ENCODE results near the gene GBE1.
"Not testable (repeated sequence)": the region's sequence is repeated elsewhere in the genome, so short reads cannot be mapped to it uniquely, and the experiment has no call there.

GBE1 gene

GRCh38 chr3:81760924-81761903 lies at the start of gene GBE1:
Gene GBE1 (minus strand): TSS chr3:81761645. CDS start chr3:81761517, 128 bp downstream.
- peak within 1 kb of the TSS; percentile 96 for H3K27ac Mint-ChIP-seq
- ATAC-seq = peak; percentile 92
- peaks cover 50% of the 10 kb centered on the region for H3K36me3 Mint-ChIP-seq
- peak within 1 kb of the TSS; percentile 79 for H3K4me3 Mint-ChIP-seq
- peak; percentile 91 to 96 for DNase-seq (ENCODE audit: low spot score in 2 of 2)
- no peaks in the 10 kb centered on the region for H3K9me3 Mint-ChIP-seq
- H3K4me1 Mint-ChIP-seq = peaks cover 39% of the 10 kb centered on the region

GRCh38 chr3:81808900-81809299 lies 47.5 kb upstream of the GBE1 start:
- ATAC-seq = no peak
- Mint-ChIP-seq H3K36me3 (no peaks in the 10 kb centered on the region), H3K9me3 (no peaks in the 10 kb centered on the region), H3K4me1 (no peaks in the 10 kb centered on the region), H3K27ac (no peak overlapping the region), H3K4me3 (no peak overlapping the region)
- no peak for DNase-seq (ENCODE audit: low spot score in 2 of 2)

- DNase-seq (ENCODE audit: low spot score in 2 of 2) (no peak), ATAC-seq (no peak)
- no peak overlapping the region for H3K4me3 Mint-ChIP-seq
- no peak overlapping the region for H3K27ac Mint-ChIP-seq
- no peaks in the 10 kb centered on the region for H3K9me3 Mint-ChIP-seq
- no peaks in the 10 kb centered on the region for H3K36me3 Mint-ChIP-seq
- no peaks in the 10 kb centered on the region for H3K4me1 Mint-ChIP-seq
These were observed 38.0 kb upstream of the GBE1 start for GRCh38 chr3:81799403-81799802.

GRCh38 chr3:81793410-81793809 lies 32.0 kb upstream of the GBE1 start:
- Mint-ChIP-seq H3K4me1 (no peaks in the 10 kb centered on the region), H3K9me3 (no peaks in the 10 kb centered on the region), H3K4me3 (no peak overlapping the region), H3K27ac (no peak overlapping the region), H3K36me3 (no peaks in the 10 kb centered on the region)
- ATAC-seq (no peak), DNase-seq (ENCODE audit: low spot score in 2 of 2) (no peak)

GRCh38 chr3:81790117-81790516 lies 28.7 kb upstream of the GBE1 start:
- Mint-ChIP-seq H3K27ac (no peak overlapping the region), H3K4me1 (no peaks in the 10 kb centered on the region), H3K36me3 (no peaks in the 10 kb centered on the region), H3K9me3 (no peaks in the 10 kb centered on the region), H3K4me3 (no peak overlapping the region)
- ATAC-seq (no peak), DNase-seq (ENCODE audit: low spot score in 2 of 2) (no peak)

GRCh38 chr3:81789691-81790090 lies 28.2 kb upstream of the GBE1 start:
- Mint-ChIP-seq H3K27ac (no peak overlapping the region), H3K36me3 (no peaks in the 10 kb centered on the region), H3K4me3 (no peak overlapping the region), H3K9me3 (no peaks in the 10 kb centered on the region), H3K4me1 (no peaks in the 10 kb centered on the region)
- ATAC-seq (no peak), DNase-seq (ENCODE audit: low spot score in 2 of 2) (no peak)

GRCh38 chr3:81788610-81789009 lies 27.2 kb upstream of the GBE1 start:
- Mint-ChIP-seq H3K4me3 (no peak overlapping the region), H3K36me3 (no peaks in the 10 kb centered on the region), H3K27ac (no peak overlapping the region), H3K9me3 (peaks cover 2% of the 10 kb centered on the region), H3K4me1 (no peaks in the 10 kb centered on the region)
- DNase-seq (ENCODE audit: low spot score in 2 of 2) = no peak
- ATAC-seq = no peak

GRCh38 chr3:81788044-81788443 lies 26.6 kb upstream of the GBE1 start:
- no peak for DNase-seq (ENCODE audit: low spot score in 2 of 2)
- no peak for ATAC-seq
- Mint-ChIP-seq H3K4me1 (no peaks in the 10 kb centered on the region), H3K9me3 (peaks cover 3% of the 10 kb centered on the region), H3K27ac (no peak overlapping the region), H3K4me3 (no peak overlapping the region), H3K36me3 (no peaks in the 10 kb centered on the region)

GRCh38 chr3:81782585-81782984 lies 21.1 kb upstream of the GBE1 start:
- no peaks in the 10 kb centered on the region for H3K36me3 Mint-ChIP-seq
- no peak for ATAC-seq
- no peak overlapping the region for H3K27ac Mint-ChIP-seq
- H3K4me1 Mint-ChIP-seq = no peaks in the 10 kb centered on the region
- no peak for DNase-seq (ENCODE audit: low spot score in 2 of 2)
- H3K4me3 Mint-ChIP-seq = no peak overlapping the region
- H3K9me3 Mint-ChIP-seq = peaks cover 3% of the 10 kb centered on the region

- DNase-seq (ENCODE audit: low spot score in 2 of 2) (no peak), ATAC-seq (peak; percentile 73)
- Mint-ChIP-seq H3K4me3 (no peak overlapping the region), H3K27ac (no peak overlapping the region), H3K4me1 (no peaks in the 10 kb centered on the region), H3K9me3 (peaks cover 2% of the 10 kb centered on the region), H3K36me3 (no peaks in the 10 kb centered on the region)
These were observed 17.3 kb upstream of the GBE1 start for GRCh38 chr3:81778678-81779182.

- H3K9me3 Mint-ChIP-seq = no peaks in the 10 kb centered on the region
- H3K4me3 Mint-ChIP-seq = no peak overlapping the region
- peak; percentile 77 for ATAC-seq
- H3K27ac Mint-ChIP-seq = no peak overlapping the region
- H3K36me3 Mint-ChIP-seq = no peaks in the 10 kb centered on the region
- DNase-seq (ENCODE audit: low spot score in 2 of 2) = no peak
- H3K4me1 Mint-ChIP-seq = no peaks in the 10 kb centered on the region
These were observed 15.2 kb upstream of the GBE1 start for GRCh38 chr3:81776643-81777042.

GRCh38 chr3:81770710-81771109 lies 9.3 kb upstream of the GBE1 start:
- Mint-ChIP-seq H3K36me3 (no peaks in the 10 kb centered on the region), H3K27ac (no peak overlapping the region), H3K4me3 (no peak overlapping the region), H3K4me1 (no peaks in the 10 kb centered on the region), H3K9me3 (no peaks in the 10 kb centered on the region)
- ATAC-seq (no peak), DNase-seq (ENCODE audit: low spot score in 2 of 2) (no peak)

GRCh38 chr3:81769299-81769698 lies 7.9 kb upstream of the GBE1 start:
- H3K36me3 Mint-ChIP-seq = no peaks in the 10 kb centered on the region
- no peaks in the 10 kb centered on the region for H3K4me1 Mint-ChIP-seq
- no peaks in the 10 kb centered on the region for H3K9me3 Mint-ChIP-seq
- no peak overlapping the region for H3K27ac Mint-ChIP-seq
- DNase-seq (ENCODE audit: low spot score in 2 of 2) = no peak
- no peak overlapping the region for H3K4me3 Mint-ChIP-seq
- ATAC-seq = no peak

- H3K36me3 Mint-ChIP-seq; H3K27ac Mint-ChIP-seq; DNase-seq (ENCODE audit: low spot score in 2 of 2); ATAC-seq; H3K4me3 Mint-ChIP-seq; H3K4me1 Mint-ChIP-seq; H3K9me3 Mint-ChIP-seq: not testable (repeated sequence)
These were observed 5.9 kb upstream of the GBE1 start for GRCh38 chr3:81767250-81767859.

GRCh38 chr3:81765400-81765799 lies 4.0 kb upstream of the GBE1 start:
- no peak overlapping the region for H3K4me3 Mint-ChIP-seq
- H3K27ac Mint-ChIP-seq = no peak overlapping the region
- H3K36me3 Mint-ChIP-seq = peaks cover 9% of the 10 kb centered on the region
- no peaks in the 10 kb centered on the region for H3K9me3 Mint-ChIP-seq
- H3K4me1 Mint-ChIP-seq = peaks cover 13% of the 10 kb centered on the region
- ATAC-seq = no peak
- no peak for DNase-seq (ENCODE audit: low spot score in 2 of 2)

- H3K4me1 Mint-ChIP-seq = peaks cover 14% of the 10 kb centered on the region
- peaks cover 17% of the 10 kb centered on the region for H3K36me3 Mint-ChIP-seq
- no peaks in the 10 kb centered on the region for H3K9me3 Mint-ChIP-seq
- ATAC-seq (no peak), DNase-seq (ENCODE audit: low spot score in 2 of 2) (no peak)
- no peak overlapping the region for H3K27ac Mint-ChIP-seq
- H3K4me3 Mint-ChIP-seq = no peak overlapping the region
These were observed 3.2 kb upstream of the GBE1 start for GRCh38 chr3:81764665-81765064.
